Stromal cell of bone marrow (primary cell): ENCODE data around the gene ACOXL.
A peak's percentile ranks its signal among the peaks of the same experiment; 100 is the strongest.

ENCODE experiments used
- DNase-seq: peaks from one replicate; pipeline ENCODE4 v3.0.0-alpha.2; 2012; ENCODE audit warnings: low read depth

Gene ACOXL

GRCh38 chr2:111116843-111117597 is 384.6 kb downstream of the ACOXL start:
- DNase-seq: peak; percentile 40

DNA sequence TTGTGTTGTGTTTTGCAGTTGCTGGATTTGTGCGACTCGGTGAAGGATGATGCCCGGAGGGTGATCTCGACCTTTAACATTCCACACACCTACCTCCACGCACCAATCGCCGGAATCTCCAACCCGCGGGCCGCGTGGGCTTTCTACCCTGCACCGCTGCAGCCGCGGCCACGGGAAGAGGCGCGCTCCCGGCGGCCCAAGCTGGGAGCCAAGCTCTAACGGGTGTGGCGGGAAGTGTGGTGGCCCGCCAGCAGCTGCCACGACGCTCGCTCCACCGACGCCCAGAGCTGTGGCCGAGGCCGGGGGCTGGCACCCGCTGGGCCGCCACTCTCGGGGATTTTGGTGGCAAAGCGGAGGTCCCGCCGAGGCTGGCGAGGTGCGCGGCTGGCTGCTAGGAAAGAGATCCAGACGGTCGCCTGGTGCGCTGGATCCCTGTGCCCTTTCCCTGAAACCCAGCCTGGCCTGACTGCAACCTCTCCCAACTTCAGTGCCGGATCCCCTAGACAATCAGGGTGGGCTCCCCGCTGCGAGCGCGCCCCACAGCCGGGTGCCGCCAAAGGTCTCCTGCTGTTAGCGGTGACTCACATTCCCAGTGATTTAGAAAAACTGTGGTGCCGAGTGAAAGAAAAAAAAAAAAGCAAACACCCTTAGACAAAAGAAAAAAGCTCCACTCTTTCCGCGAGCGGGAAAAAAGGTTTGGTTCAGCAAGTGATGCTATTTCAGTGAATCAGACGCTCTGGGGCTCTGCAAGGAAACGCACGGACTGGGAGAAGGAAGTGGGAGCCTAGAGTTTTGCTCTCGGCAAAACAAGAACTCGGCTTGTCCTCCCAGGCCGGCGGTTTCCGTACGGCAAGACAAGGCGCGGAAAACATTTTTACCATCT is 385.5 kb downstream of the ACOXL start:
- DNase-seq: peak; percentile 45

- no peak for DNase-seq
These were observed 386.2 kb downstream of the ACOXL start for GRCh38 chr2:111118481-111118980.

- no peak for DNase-seq
These were observed 386.8 kb downstream of the ACOXL start for GRCh38 chr2:111118981-111119821.

- DNase-seq: no peak
These were observed 387.5 kb downstream of the ACOXL start for GRCh38 chr2:111119822-111120252.

GRCh38 chr2:111120253-111121027 is 388.1 kb downstream of the ACOXL start, which contains the start of gene BCL2L11:
BCL2L11 (plus strand) TSS chr2:111120914; CDS start chr2:111123746, 2,832 bp downstream.
- peak; percentile 71 for DNase-seq

- DNase-seq: no peak
These were observed 388.9 kb downstream of the ACOXL start for GRCh38 chr2:111121028-111121827.

DNA sequence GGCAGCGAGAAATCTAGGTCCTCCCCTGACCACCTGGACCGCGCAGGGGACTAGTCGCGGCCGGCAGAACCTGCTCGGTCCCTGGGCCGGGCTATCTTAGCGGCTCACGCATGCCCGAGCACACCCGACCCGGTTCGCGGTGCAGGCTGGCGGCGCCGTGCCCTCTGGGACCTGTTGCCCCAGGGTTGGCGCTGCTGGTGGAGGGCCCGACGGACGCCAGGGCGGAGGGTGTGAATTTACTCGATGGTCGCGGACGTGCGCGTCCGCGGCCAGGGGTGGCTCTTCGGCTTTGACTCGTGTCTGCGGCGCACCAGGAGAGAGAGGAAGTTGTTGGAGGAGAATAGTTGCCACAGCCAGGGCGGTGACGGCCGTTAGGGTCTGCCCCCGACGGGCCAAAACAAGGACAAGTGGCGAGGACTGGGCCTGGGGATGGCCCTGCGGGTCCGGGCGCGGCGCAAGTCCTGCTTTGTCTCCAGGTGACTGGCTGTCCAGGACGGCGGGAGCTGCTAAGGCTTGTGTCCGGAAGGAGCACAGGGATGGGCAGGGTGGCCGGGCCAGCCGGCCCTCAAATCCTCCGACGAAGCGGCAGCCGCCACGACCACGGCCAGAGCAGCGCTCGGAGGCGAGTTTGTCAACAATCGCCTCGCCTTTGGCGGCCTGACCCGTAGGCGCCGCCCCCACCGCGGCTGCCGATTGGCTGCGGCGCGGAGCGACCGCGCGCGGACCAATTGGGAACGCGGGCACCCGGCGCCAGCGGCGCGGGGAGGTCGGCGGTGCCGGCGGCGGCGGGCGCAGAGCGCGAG is 389.7 kb downstream of the ACOXL start:
- DNase-seq: peak; percentile 83

DNA sequence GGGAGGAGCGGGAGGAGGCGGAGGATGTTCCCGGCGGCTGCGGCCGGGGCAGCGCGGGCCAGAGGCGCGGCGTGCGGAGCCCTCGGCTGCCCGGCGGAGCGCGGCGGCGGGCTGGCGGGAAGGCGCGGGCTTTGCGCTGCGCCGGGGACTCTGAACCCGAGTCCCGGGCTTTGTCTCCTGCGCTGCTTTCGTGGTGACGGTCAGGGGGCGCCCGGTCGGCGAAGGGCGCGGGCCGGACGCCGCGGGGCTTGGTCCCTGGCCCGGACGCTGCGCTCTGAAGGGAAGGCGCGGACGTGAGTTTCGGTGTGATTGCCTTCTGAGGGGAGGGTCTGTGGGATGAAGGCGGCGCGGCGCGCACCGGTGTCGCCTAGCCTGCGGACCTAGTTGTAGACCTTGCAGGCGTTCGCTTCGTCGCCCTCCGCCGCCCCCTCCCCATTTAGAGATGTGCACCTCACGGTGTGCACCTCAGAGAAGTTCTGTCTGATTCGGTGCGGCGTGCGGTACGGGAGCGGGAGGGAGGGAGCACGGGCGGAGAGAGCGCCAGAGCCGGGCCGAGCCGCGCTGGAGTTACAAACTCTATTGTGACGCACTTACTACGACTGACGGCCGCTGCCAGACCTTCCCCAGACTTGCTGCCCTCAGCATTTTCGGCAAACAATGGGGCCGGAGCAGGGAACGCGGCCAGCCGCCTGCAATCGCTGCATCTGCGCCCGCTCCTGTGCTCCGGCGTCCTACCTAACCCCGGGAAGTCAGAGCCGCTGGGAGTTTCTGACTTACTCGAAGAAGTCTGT is 390.5 kb downstream of the ACOXL start:
- DNase-seq: peak; percentile 68

DNA sequence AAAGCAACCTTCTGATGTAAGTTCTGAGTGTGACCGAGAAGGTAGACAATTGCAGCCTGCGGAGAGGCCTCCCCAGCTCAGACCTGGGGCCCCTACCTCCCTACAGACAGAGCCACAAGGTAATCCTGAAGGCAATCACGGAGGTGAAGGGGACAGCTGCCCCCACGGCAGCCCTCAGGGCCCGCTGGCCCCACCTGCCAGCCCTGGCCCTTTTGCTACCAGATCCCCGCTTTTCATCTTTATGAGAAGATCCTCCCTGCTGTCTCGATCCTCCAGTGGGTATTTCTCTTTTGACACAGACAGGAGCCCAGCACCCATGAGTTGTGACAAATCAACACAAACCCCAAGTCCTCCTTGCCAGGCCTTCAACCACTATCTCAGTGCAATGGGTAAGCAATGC is 391.4 kb downstream of the ACOXL start:
- DNase-seq: no peak

DNA sequence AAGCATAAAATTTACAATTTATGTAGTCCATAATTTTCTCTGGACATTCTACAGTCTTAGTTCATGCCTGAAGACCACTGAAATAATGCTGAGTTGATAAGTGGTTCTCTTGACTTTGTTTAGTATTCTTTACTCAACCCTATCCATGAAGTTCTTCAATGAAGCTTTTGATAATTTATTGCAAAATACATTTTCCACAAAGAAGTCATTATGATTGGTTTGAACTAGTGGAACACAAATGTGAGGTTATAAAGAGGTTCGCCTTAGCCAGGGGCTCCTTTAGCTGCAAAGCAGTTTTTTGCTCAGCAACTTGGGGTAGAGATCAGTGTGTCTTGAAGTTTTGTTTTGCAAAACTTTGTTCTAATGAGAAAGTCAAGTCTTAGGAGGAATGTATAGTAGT is 394.2 kb downstream of the ACOXL start:
- no peak for DNase-seq

DNA sequence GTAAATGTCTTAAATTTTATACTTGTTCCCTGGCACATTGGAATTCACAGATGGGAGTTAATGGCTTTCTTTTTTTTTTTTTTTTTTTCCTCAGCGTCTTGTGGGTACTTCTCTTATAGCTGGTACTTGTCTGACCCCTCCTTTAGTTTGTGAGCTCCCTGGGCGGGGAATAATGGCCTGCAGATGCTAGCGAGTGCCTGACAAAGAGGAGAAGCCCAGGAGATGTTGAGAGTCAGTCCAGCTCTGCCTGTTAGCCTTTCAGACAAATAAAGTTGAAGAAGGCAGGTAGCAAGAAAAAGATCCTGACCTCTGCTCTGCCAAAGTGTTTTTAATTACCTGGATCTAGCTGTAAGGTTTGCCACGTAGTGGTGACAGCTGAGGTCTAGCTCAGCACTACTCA is 395.0 kb downstream of the ACOXL start:
- DNase-seq: no peak

GRCh38 chr2:111128096-111128495 is 395.7 kb downstream of the ACOXL start:
- DNase-seq: no peak

DNA sequence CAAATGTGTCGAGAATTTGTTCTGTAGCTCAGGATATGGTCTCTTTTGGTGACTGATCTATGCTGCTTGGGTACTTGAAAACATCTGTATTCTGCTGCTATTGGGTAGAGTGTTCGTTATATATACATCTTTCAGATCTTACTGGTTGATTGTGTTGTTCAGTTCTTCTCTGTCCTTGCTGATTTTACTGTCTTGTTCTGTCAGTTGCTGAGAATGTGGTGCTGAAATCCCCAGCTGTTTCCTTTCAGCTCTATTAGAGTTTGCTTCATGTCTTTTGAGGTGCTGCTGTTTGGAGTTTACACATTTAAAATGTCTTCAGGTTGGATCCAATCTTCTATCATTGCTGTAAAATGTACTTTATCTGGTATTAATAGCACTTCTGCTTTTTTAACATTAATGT is 401.2 kb downstream of the ACOXL start:
- DNase-seq: no peak

GRCh38 chr2:111134055-111134454 is 401.7 kb downstream of the ACOXL start:
- no peak for DNase-seq

DNA sequence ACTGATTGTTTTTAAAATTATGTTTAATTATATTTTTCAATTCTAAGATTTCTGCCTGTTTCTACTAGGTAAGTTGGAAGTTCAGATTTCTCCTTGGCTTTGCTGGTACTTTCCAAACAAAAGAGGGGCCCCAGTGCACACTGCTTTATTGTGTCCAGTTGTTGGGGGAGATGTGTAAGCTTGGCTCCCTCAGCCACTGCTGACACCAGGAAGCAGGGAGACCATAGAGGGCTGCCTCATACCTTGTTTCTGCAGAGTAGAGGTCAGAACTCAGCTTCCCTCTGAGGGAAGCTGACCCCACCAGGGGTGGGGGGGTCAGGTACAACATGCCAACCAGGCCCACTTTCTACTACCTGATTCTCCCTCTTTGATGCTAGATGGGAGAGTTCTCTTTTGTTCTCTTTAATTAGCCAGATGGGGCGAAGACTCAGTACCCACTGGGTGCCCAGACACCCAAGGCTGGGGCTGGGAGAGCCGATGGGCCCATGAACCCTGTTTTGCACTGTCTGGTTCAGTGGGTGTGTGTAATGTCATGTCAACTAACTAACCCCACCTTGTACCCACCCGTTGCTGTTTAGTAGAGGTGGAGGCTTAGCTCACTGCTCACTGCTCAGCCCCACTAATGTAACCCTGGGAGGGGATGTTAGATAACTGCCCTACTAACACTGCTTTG is 403.0 kb downstream of the ACOXL start:
- DNase-seq: no peak

DNA sequence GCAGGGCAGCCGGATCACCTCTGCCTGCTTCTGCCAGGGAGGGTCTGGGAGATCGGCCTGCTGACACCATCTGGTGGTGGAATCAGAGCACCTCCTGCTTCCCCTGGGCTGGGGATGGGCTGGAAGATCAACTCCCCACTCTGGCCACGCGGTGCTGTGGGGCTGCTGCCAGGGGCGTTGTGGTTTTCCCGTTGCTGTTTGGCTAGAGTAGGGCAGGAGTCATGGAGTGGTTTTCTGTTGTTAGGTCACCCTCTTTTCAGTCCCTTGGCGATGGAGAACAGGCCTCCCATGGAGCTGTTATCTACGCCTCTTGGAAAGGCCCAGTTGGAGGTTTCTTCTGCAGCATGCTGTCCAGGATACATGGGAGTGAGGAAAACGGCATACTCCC is 403.5 kb downstream of the ACOXL start:
- peak; percentile 63 for DNase-seq

GRCh38 chr2:111138839-111139238 is 406.5 kb downstream of the ACOXL start:
- DNase-seq: no peak
